Testis (tissue), 2 donors: ENCODE results near the gene GKN2.

Source experiments
- CTCF ChIP-seq, 3 experiments: fragments of 450-650 bp in 2 of 3; fragments of 200-600 bp in 1 of 3; sonication (generic) in 1 of 3; IDR thresholded peaks; one replicate each; pipeline ENCODE4 v1.5.1; 2016 to 2019; ENCODE audit warnings: antibody characterized with exemption in 3 of 3, mild to moderate bottlenecking in 2 of 3, moderate library complexity in 1 of 3
- POLR2A ChIP-seq: fragments of 450-650 bp; IDR thresholded peaks from one replicate; pipeline ENCODE4 v1.6.1; 2017; ENCODE audit warnings: antibody characterized with exemption, mild to moderate bottlenecking, moderate library complexity

GRCh38 chr2:68977453-68977852 lies 24.8 kb upstream of the GKN2 start:
- TF ChIP-seq CTCF (IDR thresholded peaks at IDR 0.05) (no peak), POLR2A (no peak)
